Subcutaneous abdominal adipose tissue (tissue), 5 donors: ENCODE data around the gene HOXC9.
A peak's percentile ranks its signal among the peaks of the same experiment; 100 is the strongest.

Experiments used
- H3K27ac ChIP-seq: one replicate; pipeline ENCODE4 v1.7.0; 2013; ENCODE audit warnings: low read depth, mild to moderate bottlenecking, inconsistent platforms, low read length, moderate library complexity
- H3K27me3 ChIP-seq, 5 donors: one replicate each; pipeline ENCODE4 v1.7.0; 2013; ENCODE audit warnings: low read length in 5 of 5, inconsistent platforms in 1 of 5; ENCODE audit not compliant: control insufficient read depth in 5 of 5, insufficient read depth in 4 of 5
- H3K36me3 ChIP-seq, 5 donors: one replicate each; pipeline ENCODE4 v1.7.0; 2013; ENCODE audit warnings: low read length in 5 of 5; ENCODE audit not compliant: control insufficient read depth in 5 of 5, insufficient read depth in 5 of 5
- H3K4me1 ChIP-seq, 5 donors: one replicate each; pipeline ENCODE4 v1.7.0; 2013; ENCODE audit warnings: low read length in 5 of 5, mild to moderate bottlenecking in 3 of 5, moderate library complexity in 1 of 5; ENCODE audit not compliant: control insufficient read depth in 5 of 5, insufficient read depth in 5 of 5
- H3K4me3 ChIP-seq, 5 donors: one replicate each; pipeline ENCODE4 v1.7.0; 2013; ENCODE audit warnings: low read length in 5 of 5, low read depth in 1 of 5
- H3K9ac ChIP-seq, 5 donors: one replicate each; pipeline ENCODE4 v1.7.0; 2013; ENCODE audit warnings: low read length in 5 of 5, mild to moderate bottlenecking in 4 of 5, moderate library complexity in 3 of 5
- H3K9me3 ChIP-seq, 5 donors: one replicate each; pipeline ENCODE4 v1.7.0; 2013; ENCODE audit warnings: low read length in 5 of 5; ENCODE audit not compliant: control insufficient read depth in 5 of 5
- donor health status: healthy.
- donor health status: healthy.
- donor health status: healthy.
- donor health status: healthy.
- donor health status: healthy.

Gene HOXC9

GRCh38 chr12:54014377-54015017 lies 14.5 kb downstream of the HOXC9 start:
- Histone ChIP-seq H3K4me1 (peaks cover 1 to 71% (median 61%) of the 10 kb centered on the region in 5 donors), H3K9me3 (no peaks in the 10 kb centered on the region), H3K36me3 (no peaks in the 10 kb centered on the region), H3K27me3 (peaks cover 0 to 32% (median 5%) of the 10 kb centered on the region in 5 donors), H3K27ac (peak overlapping the region; percentile 94), H3K9ac (peak overlapping the region in 3 of 5 donors; percentile 63 to 73 (median 66)), H3K4me3 (peak overlapping the region; percentile 52 to 71 (median 65))

GRCh38 chr12:54015018-54015931 lies 15.3 kb downstream of the HOXC9 start:
- H3K9me3 ChIP-seq: no peaks in the 10 kb centered on the region
- H3K9ac ChIP-seq: no peak overlapping the region
- peaks cover 3 to 71% (median 63%) of the 10 kb centered on the region in 5 donors for H3K4me1 ChIP-seq
- H3K4me3 ChIP-seq: peak overlapping the region in 3 of 5 donors; percentile 35 to 66 (median 65)
- H3K27me3 ChIP-seq: peaks cover 0 to 39% (median 5%) of the 10 kb centered on the region in 5 donors
- H3K36me3 ChIP-seq: no peaks in the 10 kb centered on the region
- peak overlapping the region; percentile 94 for H3K27ac ChIP-seq

- peaks cover 0 to 39% (median 5%) of the 10 kb centered on the region in 5 donors for H3K27me3 ChIP-seq
- peaks cover 5 to 72% (median 64%) of the 10 kb centered on the region in 5 donors for H3K4me1 ChIP-seq
- no peaks in the 10 kb centered on the region for H3K36me3 ChIP-seq
- H3K9ac ChIP-seq: peak overlapping the region in 1 of 5 donors; percentile 25
- H3K9me3 ChIP-seq: no peaks in the 10 kb centered on the region
- peak overlapping the region; percentile 46 for H3K27ac ChIP-seq
- H3K4me3 ChIP-seq: peak overlapping the region in 4 of 5 donors; percentile 24 to 76 (median 48)
Observed at GRCh38 chr12:54016051-54016450, 16.1 kb downstream of the HOXC9 start.

GRCh38 chr12:54016478-54016964 lies 16.6 kb downstream of the HOXC9 start:
- Histone ChIP-seq H3K36me3 (no peaks in the 10 kb centered on the region), H3K27ac (peak overlapping the region; percentile 96), H3K27me3 (peaks cover 0 to 41% (median 9%) of the 10 kb centered on the region in 5 donors), H3K9me3 (no peaks in the 10 kb centered on the region), H3K9ac (peak overlapping the region in 2 of 5 donors; percentile 25 to 85), H3K4me3 (peak overlapping the region; percentile 65 to 86 (median 76)), H3K4me1 (peaks cover 5 to 72% (median 64%) of the 10 kb centered on the region in 5 donors)

GRCh38 chr12:54017027-54017788 lies 17.2 kb downstream of the HOXC9 start:
- Histone ChIP-seq H3K4me3 (peak overlapping the region; percentile 65 to 86 (median 76)), H3K9ac (peak overlapping the region in 4 of 5 donors; percentile 56 to 91 (median 74)), H3K36me3 (no peaks in the 10 kb centered on the region), H3K27me3 (peaks cover 0 to 45% (median 9%) of the 10 kb centered on the region in 5 donors), H3K9me3 (no peaks in the 10 kb centered on the region), H3K4me1 (peaks cover 5 to 77% (median 65%) of the 10 kb centered on the region in 5 donors), H3K27ac (peak overlapping the region; percentile 96)

GRCh38 chr12:54017878-54018467 lies 18.0 kb downstream of the HOXC9 start:
- H3K4me3 ChIP-seq: peak overlapping the region; percentile 65 to 86 (median 76)
- H3K27me3 ChIP-seq: peaks cover 0 to 41% (median 9%) of the 10 kb centered on the region in 5 donors
- H3K4me1 ChIP-seq: peaks cover 5 to 81% (median 65%) of the 10 kb centered on the region in 5 donors
- H3K27ac ChIP-seq: peak overlapping the region; percentile 96
- peak overlapping the region; percentile 56 to 91 (median 76) for H3K9ac ChIP-seq
- no peaks in the 10 kb centered on the region for H3K36me3 ChIP-seq
- no peaks in the 10 kb centered on the region for H3K9me3 ChIP-seq

- H3K27me3 ChIP-seq: peaks cover 0 to 41% (median 9%) of the 10 kb centered on the region in 5 donors
- H3K9ac ChIP-seq: peak overlapping the region; percentile 56 to 91 (median 76)
- peak overlapping the region; percentile 96 for H3K27ac ChIP-seq
- peak overlapping the region; percentile 57 to 78 (median 70) for H3K4me3 ChIP-seq
- H3K36me3 ChIP-seq: no peaks in the 10 kb centered on the region
- H3K4me1 ChIP-seq: peaks cover 5 to 81% (median 65%) of the 10 kb centered on the region in 5 donors
- H3K9me3 ChIP-seq: no peaks in the 10 kb centered on the region
Observed at GRCh38 chr12:54018468-54018984, 18.6 kb downstream of the HOXC9 start.

- Histone ChIP-seq H3K9me3 (no peaks in the 10 kb centered on the region), H3K9ac (peak overlapping the region; percentile 48 to 88 (median 76)), H3K4me3 (peak overlapping the region; percentile 57 to 77 (median 65)), H3K4me1 (peaks cover 5 to 82% (median 67%) of the 10 kb centered on the region in 5 donors), H3K27ac (peak overlapping the region; percentile 96), H3K36me3 (no peaks in the 10 kb centered on the region), H3K27me3 (peaks cover 0 to 46% (median 6%) of the 10 kb centered on the region in 5 donors)
Observed at GRCh38 chr12:54019091-54019811, 19.3 kb downstream of the HOXC9 start.
